ENCODE results near the gene ITIH3.

The ITIH3 gene

DNA sequence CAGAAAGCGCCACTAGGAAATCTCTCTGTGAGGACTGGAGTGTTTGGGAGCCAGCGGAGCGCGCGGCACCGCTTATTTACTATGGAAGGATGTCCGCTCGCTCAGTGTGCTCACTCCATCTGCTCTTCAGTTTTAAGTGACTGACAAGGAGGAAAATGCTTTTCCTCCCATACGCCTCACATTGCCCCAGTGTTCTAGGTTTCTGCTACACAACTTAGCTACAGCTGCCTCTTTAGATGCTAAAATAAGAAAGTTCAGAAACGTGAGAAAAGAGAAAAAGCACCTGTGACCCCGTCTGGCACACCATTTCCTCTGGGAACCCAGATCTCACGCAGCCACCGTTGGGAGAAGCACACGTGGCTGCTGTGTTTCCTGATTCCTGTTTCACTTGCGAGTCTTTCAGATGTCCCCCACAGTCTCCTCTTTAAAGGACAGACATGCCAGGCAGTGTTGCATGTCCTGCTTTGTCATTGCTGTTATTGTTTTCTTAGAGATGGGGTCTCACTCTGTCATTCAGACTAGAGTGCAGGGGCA is 51.9 kb downstream of the ITIH3 start:
- no peak for DNase-seq

DNA sequence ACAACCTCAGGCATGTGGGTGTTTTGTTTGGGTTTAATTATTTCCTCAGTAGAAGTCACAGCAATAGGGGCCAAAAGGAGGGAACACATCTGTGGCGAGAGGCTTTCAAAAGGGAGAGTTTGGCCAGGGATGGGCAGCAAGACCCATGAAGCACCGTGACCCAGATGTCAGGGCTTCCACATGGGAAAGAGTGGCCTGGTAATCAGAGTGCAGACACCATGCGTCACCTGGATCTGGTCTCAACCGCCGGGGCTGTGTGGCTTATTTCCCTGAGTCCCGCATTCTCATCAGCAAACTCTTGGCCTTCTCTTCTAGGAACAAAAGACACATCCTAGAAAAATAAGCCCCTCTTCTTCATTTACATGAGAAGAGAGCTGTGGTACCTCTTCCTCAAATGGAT is 52.6 kb downstream of the ITIH3 start:
- DNase-seq: no peak

DNA sequence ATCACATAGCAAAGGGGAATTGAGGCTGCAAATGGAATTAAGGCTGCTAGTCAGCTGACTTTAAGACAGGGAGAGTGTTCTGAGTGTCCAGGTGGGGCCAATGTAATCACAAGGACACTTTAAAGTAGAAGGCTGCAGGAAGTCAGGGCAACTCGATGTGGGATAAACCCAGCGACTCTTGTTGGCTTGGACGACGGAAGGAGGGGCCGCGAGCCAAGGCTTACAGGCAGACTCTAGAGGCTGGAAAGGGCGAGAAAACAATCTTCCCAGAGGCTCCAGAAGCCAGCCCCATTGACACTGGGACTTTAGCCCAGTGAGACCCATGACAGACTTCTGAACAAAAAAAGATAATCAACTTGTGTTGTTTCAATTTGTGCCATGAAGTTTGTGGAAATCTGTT is 53.1 kb downstream of the ITIH3 start:
- DNase-seq: no peak

DNA sequence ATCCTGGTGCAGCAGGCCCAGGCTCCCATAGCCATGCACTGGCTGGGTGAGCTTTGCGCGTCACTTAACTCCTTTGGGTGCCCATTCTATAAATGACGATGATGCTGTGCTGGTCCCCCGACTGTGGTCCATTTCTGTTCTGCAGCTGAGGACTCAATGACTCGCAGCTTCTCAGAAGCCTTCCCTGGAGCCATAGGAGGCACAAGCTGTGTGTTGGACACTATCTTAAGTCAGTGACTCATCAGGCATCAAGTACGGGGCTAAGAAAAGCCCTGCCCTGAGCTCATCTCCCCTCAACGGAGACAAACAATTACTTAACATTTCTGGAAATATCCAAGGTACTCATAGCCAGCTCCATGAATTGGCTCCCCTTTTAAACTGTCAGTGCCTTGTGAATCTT is 54.0 kb downstream of the ITIH3 start:
- no peak for DNase-seq

DNA sequence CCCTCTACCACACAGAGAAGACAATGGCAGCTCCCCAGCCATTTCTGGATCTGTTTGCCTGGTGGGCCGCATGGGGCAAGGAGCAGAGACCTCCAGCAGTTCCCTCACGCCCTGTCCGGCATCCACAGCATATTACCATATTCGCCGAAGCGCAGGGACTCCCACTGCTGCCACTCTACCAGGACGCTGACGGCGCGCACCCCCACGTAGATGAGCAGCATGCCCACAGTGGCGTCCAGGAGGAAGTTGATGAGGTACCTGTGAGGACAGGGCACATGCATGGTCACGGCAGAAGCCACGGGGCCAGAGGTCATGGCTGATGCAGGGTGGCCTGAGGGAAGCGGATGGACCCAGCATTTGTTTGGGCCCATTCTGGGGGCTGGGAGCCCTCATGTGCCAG is 55.1 kb downstream of the ITIH3 start:
- no peak for DNase-seq

DNA sequence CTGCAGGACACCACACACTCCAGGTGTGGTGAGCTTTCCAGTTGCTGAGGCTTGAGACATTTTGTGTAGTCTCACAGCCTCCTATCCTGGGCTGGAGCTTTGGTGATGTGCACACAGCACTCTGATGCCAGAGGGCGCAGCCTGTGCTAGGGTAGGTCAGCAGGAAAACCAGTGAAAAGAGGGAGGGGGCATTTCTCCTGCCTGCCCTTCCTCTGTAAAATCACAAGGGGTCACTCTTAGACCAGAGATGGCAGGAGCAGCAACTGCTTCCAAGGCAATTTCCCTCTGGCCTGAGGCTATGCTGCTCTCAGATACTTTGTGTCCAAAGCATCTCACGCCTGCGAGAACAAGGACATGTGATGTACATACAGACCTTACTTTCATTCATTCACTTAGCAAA is 56.8 kb downstream of the ITIH3 start:
- no peak for DNase-seq

DNA sequence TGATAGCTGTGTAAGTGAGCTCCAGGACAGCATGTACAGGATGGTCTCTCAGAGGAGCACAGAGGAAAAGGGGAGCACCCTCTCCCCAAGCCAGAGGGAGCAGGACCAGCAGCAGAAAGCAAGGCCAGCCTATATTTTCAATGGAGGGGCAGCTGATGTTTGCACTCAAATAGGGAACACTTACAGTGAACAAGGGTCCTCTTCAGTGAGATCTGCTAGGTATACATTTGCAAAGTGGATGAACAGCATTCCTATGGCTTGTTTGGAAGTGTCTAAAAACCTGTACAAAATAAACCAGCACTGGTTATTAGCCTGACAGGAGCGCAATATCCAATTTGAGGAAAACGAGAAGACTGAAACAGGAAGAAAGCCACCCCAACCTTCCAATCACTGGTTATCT is 57.8 kb downstream of the ITIH3 start:
- no peak for DNase-seq

DNA sequence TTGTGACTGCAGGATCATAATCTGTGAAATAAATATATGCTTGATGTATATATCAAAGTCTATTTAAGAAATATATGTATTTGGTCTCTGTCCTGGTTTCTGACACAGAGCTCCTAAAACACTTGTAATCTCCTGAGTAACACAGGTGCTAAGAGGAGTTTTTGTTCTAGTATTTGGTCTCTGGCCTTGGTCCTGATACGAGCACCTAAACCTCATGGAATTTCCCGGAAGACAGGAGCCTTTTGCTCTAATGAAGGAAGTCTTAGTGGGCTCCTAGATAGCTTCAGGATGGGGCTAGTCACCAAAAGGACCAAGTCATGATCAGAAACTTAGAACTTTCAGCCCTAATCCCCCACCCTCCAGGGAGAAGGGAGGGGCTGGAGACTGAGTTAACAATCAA is 59.4 kb downstream of the ITIH3 start:
- DNase-seq: no peak

DNA sequence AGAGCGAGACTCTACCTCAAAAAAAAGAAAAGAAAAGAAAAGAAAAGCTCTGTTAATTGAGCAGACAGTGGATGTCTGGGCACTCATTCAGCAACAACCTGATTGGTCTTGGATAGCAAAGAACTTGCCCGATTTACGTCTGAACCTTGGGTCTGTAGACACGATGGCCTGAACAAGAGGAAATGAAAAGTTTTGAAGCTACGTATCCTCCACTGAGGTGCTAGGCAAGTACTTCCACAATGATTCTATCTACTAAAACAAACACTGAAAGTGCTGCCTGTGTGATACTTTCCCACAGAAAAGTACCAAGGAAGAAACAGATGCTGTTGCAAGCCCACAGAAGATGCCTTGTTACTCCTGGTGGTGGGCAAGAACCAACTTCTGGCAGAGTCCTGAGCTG is 62.1 kb downstream of the ITIH3 start:
- no peak for DNase-seq

DNA sequence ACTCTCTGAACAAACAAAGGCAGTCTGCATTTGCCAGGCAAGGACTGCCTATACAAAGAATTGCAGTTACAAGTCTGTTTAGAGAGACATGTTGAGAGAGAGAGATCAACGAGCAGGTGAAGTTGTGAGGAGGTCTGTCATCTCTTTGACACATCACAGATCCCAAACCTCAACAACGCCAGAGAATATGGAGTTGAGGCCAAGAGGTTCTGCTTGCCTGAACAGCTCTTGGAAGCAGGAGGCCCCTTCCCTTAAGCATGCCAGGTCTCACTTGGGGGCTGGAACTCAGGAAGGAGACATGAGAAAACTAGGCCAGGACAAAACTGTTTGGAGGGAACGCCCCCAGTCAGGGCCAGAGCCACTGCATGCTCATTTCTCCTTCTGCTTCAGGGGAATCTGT is 62.5 kb downstream of the ITIH3 start:
- DNase-seq: no peak

DNA sequence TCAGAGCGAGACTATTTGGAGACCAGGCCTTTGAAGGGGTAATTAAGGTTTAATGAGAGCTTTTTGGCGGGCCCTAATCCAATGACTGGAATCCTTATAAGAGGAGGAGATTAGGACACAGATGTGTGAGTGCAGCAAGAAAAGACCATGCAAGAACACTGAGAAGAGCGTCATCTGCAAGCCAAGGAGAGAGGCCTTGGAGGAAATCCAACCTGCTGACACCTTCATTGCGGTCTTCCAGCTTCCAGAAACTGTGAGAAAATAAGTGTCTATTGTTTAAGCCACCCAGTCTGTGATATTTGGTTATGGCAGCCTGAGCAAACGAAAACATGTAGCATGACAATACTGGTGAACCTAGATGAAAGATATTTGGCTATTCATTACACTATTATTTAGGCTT is 63.3 kb downstream of the ITIH3 start:
- DNase-seq: no peak

Data from NCI-H748 treated with DMSO at 0.1 percent for 48 hours (cell line).